Measurements from ENCODE around the gene SUGCT. TPM values are rescaled to one million over a fixed set of nuclear protein-coding genes. Genes with fewer than 3 reads are reported as not detected.

The SUGCT gene
- total RNA-seq, 3 donors from 2014 or later: 2.3 to 4.5 (median 4.0) TPM

DNA sequence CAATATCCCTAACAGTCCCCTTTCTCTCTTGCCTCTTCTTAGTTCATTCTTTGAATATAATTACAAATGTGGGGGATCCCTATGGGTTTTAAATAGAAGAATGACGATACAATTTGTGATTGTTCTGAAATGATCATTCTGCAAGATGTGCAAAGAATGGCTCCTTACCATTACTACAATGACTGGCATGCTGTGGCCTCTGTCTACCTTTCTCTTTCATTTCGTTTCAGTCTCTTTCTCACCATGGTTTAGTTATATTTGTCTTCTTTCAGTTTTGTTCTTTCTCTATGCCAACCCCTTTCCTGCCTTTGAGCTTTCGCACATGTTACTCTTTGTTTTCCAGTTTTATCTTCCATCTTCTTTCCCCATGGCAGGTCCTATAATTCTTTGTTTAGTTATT lies 176.5 kb downstream of the SUGCT start:
- Histone ChIP-seq H3K36me3 (no peaks in the 10 kb centered on the region), H3K27ac (no peak overlapping the region), H3K9me3 (no peaks in the 10 kb centered on the region), H3K4me3 (no peak overlapping the region), H3K4me1 (no peaks in the 10 kb centered on the region), H3K27me3 (no peaks in the 10 kb centered on the region)
- TF ChIP-seq POLR2AphosphoS5 (IDR thresholded peaks at IDR 0.05): no peak
- TF ChIP-seq, protein P1, sequence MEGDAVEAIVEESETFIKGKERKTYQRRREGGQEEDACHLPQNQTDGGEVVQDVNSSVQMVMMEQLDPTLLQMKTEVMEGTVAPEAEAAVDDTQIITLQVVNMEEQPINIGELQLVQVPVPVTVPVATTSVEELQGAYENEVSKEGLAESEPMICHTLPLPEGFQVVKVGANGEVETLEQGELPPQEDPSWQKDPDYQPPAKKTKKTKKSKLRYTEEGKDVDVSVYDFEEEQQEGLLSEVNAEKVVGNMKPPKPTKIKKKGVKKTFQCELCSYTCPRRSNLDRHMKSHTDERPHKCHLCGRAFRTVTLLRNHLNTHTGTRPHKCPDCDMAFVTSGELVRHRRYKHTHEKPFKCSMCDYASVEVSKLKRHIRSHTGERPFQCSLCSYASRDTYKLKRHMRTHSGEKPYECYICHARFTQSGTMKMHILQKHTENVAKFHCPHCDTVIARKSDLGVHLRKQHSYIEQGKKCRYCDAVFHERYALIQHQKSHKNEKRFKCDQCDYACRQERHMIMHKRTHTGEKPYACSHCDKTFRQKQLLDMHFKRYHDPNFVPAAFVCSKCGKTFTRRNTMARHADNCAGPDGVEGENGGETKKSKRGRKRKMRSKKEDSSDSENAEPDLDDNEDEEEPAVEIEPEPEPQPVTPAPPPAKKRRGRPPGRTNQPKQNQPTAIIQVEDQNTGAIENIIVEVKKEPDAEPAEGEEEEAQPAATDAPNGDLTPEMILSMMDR (IDR thresholded peaks at IDR 0.05): no peak
- no peak for TF ChIP-seq POLR2A (IDR thresholded peaks at IDR 0.05)
- intact Hi-C loops (cut with DNase I; ENCODE audit: low total_unique reads): no loop called here
- no peak for DNase-seq (ENCODE audit: low spot score in 2 of 2)

DNA sequence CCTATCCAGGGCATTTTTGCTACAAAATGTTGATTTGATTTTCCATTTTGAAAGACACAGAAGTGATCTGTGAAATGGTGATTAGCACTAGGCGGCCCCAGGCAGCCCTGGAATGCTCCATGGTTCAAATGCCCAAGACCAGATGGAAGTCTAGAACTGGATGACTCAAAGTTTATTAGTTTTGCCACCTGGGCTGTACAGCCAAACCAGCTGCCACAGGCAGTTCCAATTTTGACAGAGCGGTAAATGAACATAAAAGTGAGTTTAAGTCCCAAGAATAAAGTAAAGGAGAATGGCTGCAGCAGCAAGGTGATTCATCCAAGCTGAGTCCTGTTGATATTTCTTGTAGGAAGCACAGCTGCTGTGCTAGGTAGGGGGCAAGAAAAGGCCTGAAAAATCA lies 180.5 kb downstream of the SUGCT start:
- H3K36me3 ChIP-seq: no peaks in the 10 kb centered on the region
- TF ChIP-seq, protein P1 (IDR thresholded peaks at IDR 0.05): no peak
- no peak for TF ChIP-seq POLR2A (IDR thresholded peaks at IDR 0.05)
- TF ChIP-seq POLR2AphosphoS5 (IDR thresholded peaks at IDR 0.05): no peak
- H3K9me3 ChIP-seq: no peaks in the 10 kb centered on the region
- H3K4me3 ChIP-seq: no peak overlapping the region
- no peaks in the 10 kb centered on the region for H3K27me3 ChIP-seq
- no peak for DNase-seq (ENCODE audit: low spot score in 2 of 2)
- H3K4me1 ChIP-seq: no peaks in the 10 kb centered on the region
- intact Hi-C loops (cut with DNase I; ENCODE audit: low total_unique reads): no loop called here
- no peak overlapping the region for H3K27ac ChIP-seq

DNA sequence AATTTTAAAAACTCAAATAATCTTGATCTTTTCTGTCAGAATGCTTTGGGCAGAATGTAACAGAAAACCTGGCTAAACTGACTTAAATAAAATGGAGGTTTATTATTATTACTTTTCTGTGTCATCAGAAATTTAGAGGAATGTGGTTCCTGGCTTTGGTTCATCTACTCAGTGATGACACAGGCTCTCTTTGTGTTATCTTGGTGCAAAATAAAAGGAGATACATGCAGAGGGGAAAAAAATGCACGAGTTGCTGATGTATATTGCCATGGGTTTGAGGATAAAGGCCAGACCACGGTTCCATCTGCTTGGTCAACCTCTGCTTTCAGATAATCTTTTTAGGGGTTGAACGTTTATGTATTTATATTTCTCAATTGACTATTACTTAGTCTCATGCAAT lies 181.4 kb downstream of the SUGCT start:
- H3K27ac ChIP-seq: no peak overlapping the region
- no peak overlapping the region for H3K4me3 ChIP-seq
- TF ChIP-seq POLR2A (IDR thresholded peaks at IDR 0.05) (no peak), POLR2AphosphoS5 (IDR thresholded peaks at IDR 0.05) (no peak)
- TF ChIP-seq, protein P1 (IDR thresholded peaks at IDR 0.05): no peak
- no peaks in the 10 kb centered on the region for H3K9me3 ChIP-seq
- no peaks in the 10 kb centered on the region for H3K36me3 ChIP-seq
- intact Hi-C loops (cut with DNase I; ENCODE audit: low total_unique reads): no loop called here
- H3K27me3 ChIP-seq: no peaks in the 10 kb centered on the region
- DNase-seq (ENCODE audit: low spot score in 2 of 2): no peak
- no peaks in the 10 kb centered on the region for H3K4me1 ChIP-seq

DNA sequence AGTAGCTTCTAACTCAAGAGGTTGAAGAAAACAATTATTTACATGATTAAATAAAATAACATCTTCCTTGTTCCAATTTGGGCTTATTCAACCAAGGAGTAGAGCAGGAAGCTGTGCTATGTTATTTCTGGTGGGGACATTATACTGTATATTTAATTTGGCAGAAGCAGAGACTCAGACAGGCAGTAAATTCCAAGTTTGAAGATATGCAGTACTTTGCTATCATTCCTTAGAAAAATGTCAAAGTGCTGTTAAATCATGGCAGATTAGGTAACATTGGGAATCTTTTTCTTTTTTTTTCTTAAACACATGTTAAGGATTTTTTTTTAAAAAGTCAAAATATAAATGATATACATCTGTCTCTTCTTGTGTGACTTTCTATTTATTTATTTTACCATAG lies 190.1 kb downstream of the SUGCT start:
- no peak overlapping the region for H3K27ac ChIP-seq
- H3K36me3 ChIP-seq: no peaks in the 10 kb centered on the region
- DNase-seq (ENCODE audit: low spot score in 2 of 2): no peak
- no peak overlapping the region for H3K4me3 ChIP-seq
- TF ChIP-seq POLR2A (IDR thresholded peaks at IDR 0.05) (no peak), POLR2AphosphoS5 (IDR thresholded peaks at IDR 0.05) (no peak)
- TF ChIP-seq, protein P1 (IDR thresholded peaks at IDR 0.05): no peak
- H3K9me3 ChIP-seq: no peaks in the 10 kb centered on the region
- no peaks in the 10 kb centered on the region for H3K27me3 ChIP-seq
- no peaks in the 10 kb centered on the region for H3K4me1 ChIP-seq
- intact Hi-C loops (cut with DNase I; ENCODE audit: low total_unique reads): no loop called here

DNA sequence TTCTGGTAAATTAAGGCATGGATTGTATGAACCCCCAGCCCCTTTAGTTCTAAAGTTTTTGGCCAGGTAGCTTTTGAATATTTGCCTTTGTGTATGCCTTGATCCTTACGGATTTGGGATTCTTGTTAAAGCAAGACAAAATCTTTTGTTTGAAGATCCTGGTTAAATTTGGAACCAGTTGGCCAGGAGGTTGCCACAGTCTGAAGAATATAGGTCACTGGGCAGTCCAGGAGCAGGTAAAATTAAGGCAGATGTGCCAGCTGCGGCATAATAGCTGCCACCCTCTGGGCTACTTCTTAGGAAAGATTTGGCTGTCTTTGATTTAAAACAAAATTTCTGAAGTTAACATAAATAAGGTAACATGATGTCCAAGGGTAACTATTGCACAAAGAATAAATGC lies 192.3 kb downstream of the SUGCT start:
- intact Hi-C loops (cut with DNase I; ENCODE audit: low total_unique reads): no loop called here
- no peak overlapping the region for H3K4me3 ChIP-seq
- H3K4me1 ChIP-seq: no peaks in the 10 kb centered on the region
- no peaks in the 10 kb centered on the region for H3K27me3 ChIP-seq
- H3K27ac ChIP-seq: no peak overlapping the region
- no peaks in the 10 kb centered on the region for H3K9me3 ChIP-seq
- H3K36me3 ChIP-seq: no peaks in the 10 kb centered on the region
- DNase-seq (ENCODE audit: low spot score in 2 of 2): no peak
- TF ChIP-seq POLR2A (IDR thresholded peaks at IDR 0.05): no peak
- TF ChIP-seq, protein P1 (IDR thresholded peaks at IDR 0.05): no peak
- TF ChIP-seq POLR2AphosphoS5 (IDR thresholded peaks at IDR 0.05): no peak
